Measurements from ENCODE around the gene DNAAF1. TPM values are rescaled to one million over a fixed set of nuclear protein-coding genes. Genes with fewer than 3 reads are reported as not detected.

Gene DNAAF1
- total RNA-seq, 4 donors from 2014 or later = 0.20 to 1.1 (median 0.90) TPM; not detected in 1

DNA sequence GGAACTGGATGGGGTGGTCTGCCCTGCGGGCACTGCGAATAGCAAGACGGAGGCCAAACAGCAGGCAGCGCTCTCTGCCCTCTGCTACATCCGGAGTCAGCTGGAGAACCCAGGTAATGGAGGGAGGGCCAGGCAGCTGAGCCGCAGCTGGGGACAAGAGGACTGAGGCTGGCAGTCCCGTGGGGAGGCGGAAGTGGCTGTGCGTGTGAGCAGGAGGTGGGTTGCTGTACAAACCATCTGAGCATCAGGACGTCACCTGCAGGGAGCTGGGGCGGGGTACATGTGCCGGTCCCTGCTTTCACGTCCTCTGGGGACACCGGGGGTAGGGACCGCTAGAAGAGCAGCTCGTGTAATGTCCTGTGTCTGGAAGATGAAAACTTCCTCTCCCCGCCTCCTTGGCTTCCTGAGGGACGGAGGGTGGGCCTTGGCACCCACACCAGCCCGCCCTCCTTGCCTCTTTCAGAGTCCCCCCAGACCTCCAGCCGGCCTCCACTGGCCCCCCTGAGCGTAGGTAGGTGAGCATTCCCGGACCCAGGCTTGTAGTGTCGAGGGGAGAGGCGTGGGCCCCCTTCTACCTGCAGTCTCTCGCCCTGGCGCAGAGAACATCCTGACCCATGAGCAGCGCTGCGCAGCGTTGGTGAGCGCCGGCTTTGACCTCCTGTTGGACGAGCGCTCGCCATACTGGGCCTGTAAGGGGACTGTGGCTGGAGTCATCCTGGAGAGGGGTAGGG is 49.5 kb downstream of the DNAAF1 start:
- Histone ChIP-seq H3K27me3 (peaks cover 0 to 10% of the 10 kb centered on the region in 2 donors), H3K27ac (no peak overlapping the region), H3K9me3 (no peaks in the 10 kb centered on the region), H3K36me3 (no peaks in the 10 kb centered on the region), H3K4me3 (no peak overlapping the region), H3K4me1 (peaks cover 0 to 11% (median 0%) of the 10 kb centered on the region in 4 donors)
- TF ChIP-seq EP300 (IDR thresholded peaks at IDR 0.05) = no peak
- TF ChIP-seq, protein P1, sequence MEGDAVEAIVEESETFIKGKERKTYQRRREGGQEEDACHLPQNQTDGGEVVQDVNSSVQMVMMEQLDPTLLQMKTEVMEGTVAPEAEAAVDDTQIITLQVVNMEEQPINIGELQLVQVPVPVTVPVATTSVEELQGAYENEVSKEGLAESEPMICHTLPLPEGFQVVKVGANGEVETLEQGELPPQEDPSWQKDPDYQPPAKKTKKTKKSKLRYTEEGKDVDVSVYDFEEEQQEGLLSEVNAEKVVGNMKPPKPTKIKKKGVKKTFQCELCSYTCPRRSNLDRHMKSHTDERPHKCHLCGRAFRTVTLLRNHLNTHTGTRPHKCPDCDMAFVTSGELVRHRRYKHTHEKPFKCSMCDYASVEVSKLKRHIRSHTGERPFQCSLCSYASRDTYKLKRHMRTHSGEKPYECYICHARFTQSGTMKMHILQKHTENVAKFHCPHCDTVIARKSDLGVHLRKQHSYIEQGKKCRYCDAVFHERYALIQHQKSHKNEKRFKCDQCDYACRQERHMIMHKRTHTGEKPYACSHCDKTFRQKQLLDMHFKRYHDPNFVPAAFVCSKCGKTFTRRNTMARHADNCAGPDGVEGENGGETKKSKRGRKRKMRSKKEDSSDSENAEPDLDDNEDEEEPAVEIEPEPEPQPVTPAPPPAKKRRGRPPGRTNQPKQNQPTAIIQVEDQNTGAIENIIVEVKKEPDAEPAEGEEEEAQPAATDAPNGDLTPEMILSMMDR (IDR thresholded peaks at IDR 0.05) = no peak
- no peak for TF ChIP-seq POLR2A (IDR thresholded peaks at IDR 0.05)
- no peak for DNase-seq (ENCODE audit: low spot score in 2 of 2)
- WGBS, 2 donors = 64 to 67% methylated on average over 22 to 31 of the region's 34 CpGs

DNA sequence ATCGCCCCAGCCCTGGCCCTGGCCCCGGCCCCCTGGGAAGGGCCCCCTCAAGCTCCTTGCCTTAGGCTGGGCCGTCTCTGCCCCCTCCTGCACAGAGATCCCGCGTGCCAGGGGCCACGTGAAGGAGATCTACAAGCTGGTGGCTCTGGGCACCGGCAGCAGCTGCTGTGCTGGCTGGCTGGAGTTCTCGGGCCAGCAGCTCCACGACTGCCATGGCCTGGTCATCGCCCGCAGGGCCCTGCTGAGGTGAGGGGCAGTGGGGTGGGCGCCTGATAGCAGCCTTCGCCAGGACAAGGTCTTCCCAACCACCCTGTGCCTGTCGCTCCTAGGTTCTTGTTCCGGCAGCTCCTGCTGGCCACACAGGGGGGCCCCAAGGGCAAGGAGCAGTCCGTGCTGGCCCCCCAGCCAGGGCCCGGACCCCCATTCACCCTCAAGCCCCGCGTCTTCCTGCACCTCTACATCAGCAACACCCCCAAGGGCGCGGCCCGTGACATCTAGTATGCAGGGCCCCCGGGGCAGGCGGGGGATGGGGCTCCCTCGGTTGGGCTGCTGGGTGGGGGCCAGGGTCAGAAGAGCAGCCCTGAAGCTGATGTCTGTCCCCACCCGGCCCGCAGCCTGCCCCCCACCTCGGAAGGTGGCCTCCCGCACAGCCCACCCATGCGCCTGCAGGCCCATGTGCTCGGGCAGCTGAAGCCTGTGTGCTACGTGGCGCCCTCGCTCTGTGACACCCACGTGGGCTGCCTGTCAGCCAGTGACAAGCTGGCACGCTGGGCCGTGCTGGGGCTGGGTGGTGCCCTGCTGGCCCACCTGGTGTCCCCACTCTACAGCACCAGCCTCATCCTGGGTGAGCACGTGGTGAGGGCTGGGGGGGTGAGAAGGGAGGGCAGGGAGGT is 50.3 kb downstream of the DNAAF1 start:
- no peak for DNase-seq (ENCODE audit: low spot score in 2 of 2)
- H3K36me3 ChIP-seq = no peaks in the 10 kb centered on the region
- H3K27me3 ChIP-seq = peaks cover 0 to 10% of the 10 kb centered on the region in 2 donors
- no peak for TF ChIP-seq EP300 (IDR thresholded peaks at IDR 0.05)
- TF ChIP-seq, protein P1 (IDR thresholded peaks at IDR 0.05) = no peak
- H3K4me1 ChIP-seq = peaks cover 0 to 11% (median 0%) of the 10 kb centered on the region in 4 donors
- no peak overlapping the region for H3K4me3 ChIP-seq
- WGBS, 2 donors = 17 to 83% methylated on average over 1 to 29 of the region's 38 CpGs
- no peaks in the 10 kb centered on the region for H3K9me3 ChIP-seq
- H3K27ac ChIP-seq = no peak overlapping the region

DNA sequence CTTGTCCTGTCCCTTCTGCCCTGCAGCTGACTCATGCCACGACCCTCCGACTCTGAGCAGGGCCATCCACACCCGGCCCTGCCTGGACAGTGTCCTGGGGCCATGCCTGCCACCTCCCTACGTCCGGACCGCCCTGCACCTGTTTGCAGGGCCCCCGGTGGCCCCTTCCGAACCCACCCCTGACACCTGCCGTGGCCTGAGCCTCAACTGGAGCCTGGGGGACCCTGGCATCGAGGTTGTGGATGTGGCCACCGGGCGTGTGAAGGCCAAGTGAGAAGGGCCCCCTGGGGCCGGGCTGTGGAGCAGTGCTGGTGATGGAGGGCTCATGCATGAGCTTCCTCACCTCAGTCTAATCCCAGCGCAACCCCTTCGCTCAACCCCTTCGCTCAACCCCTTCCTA is 51.0 kb downstream of the DNAAF1 start:
- H3K36me3 ChIP-seq = no peaks in the 10 kb centered on the region
- H3K4me3 ChIP-seq = no peak overlapping the region
- no peaks in the 10 kb centered on the region for H3K9me3 ChIP-seq
- TF ChIP-seq EP300 (IDR thresholded peaks at IDR 0.05) (no peak), POLR2A (IDR thresholded peaks at IDR 0.05) (no peak)
- TF ChIP-seq, protein P1 (IDR thresholded peaks at IDR 0.05) = no peak
- H3K27ac ChIP-seq = no peak overlapping the region
- peaks cover 0 to 10% of the 10 kb centered on the region in 2 donors for H3K27me3 ChIP-seq
- DNase-seq (ENCODE audit: low spot score in 2 of 2) = no peak
- WGBS, 2 donors = 89 to 97% methylated on average over 6 of the region's 16 CpGs
- H3K4me1 ChIP-seq = peaks cover 0 to 11% (median 0%) of the 10 kb centered on the region in 4 donors

DNA sequence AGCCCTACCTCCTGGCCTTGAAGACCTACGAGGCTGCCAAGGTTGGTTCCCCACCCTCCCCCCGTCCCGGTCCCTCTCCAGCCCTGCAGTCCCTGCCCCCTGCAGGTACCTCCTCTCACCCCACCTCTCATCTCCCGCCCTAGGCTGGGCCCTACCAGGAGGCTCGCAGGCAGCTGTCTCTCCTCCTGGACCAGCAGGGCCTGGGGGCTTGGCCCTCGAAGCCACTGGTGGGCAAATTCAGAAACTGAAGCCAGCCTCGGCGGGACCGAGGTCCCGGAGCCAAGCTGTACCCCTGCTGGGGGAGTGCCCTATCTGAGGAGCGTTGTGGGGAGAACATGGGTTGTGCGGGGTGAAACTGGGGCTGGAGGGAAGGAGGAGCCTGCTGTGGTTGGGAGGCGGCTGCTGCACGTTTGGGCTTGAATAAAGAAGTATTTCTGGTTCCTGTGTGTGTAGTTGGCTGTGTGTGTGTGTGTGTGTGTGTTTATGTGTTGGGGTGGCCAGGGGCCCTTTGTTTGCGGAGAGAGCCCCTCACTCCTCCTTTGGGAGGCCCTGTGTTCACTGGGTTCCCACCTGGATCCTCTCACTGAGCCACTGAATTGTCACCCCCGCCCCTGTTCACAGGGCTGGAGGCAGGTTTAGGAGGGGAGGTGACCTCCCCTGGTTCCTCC is 51.8 kb downstream of the DNAAF1 start:
- peaks cover 0 to 11% (median 0%) of the 10 kb centered on the region in 4 donors for H3K4me1 ChIP-seq
- no peak for DNase-seq (ENCODE audit: low spot score in 2 of 2)
- TF ChIP-seq, protein P1 (IDR thresholded peaks at IDR 0.05) = no peak
- 77 to 78% methylated on average over 15 to 16 of the region's 16 CpGs for WGBS, 2 donors
- no peak overlapping the region for H3K27ac ChIP-seq
- no peaks in the 10 kb centered on the region for H3K36me3 ChIP-seq
- H3K9me3 ChIP-seq = no peaks in the 10 kb centered on the region
- H3K27me3 ChIP-seq = peaks cover 0 to 10% of the 10 kb centered on the region in 2 donors
- H3K4me3 ChIP-seq = no peak overlapping the region

Measured in tibial nerve (tissue), 4 donors.